NOMO-1 treated with DMSO at 0.1 percent for 48 hours (cell line): Measurements from ENCODE around the gene MYPN.
A peak's percentile ranks its signal among the peaks of the same experiment; 100 is the strongest.
"Not testable (repeated sequence)": the region's sequence is repeated elsewhere in the genome, so short reads cannot be mapped to it uniquely, and the experiment has no call there.

Source experiments
- DNase-seq: peaks from one replicate; lab custom pipeline; 2025; ENCODE audit not compliant: unreplicated experiment; lab: John Stamatoyannopoulos, UW

Gene MYPN

GRCh38 chr10:68132391-68132790, 23.1 kb downstream of the MYPN start:
- DNase-seq: no peak

DNA sequence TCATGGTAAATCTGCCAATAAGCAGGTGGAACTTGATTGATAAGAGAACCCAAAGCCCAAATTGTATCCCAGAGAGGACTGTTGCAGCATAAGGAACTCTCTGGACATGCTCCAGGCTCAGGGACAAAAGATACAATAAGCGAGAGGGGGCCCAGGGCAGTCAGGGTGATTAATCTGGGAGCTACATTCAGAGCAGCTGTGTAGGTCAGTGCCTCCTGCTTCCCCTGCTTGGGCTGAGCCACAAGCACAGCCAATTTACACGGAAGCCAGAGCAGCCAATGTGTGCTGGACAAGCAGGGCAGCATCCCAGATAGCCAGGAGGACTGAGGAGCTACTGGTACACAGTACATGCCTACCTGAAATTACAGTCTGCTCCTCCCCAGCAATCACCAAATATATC, 24.2 kb downstream of the MYPN start:
- no peak for DNase-seq

DNA sequence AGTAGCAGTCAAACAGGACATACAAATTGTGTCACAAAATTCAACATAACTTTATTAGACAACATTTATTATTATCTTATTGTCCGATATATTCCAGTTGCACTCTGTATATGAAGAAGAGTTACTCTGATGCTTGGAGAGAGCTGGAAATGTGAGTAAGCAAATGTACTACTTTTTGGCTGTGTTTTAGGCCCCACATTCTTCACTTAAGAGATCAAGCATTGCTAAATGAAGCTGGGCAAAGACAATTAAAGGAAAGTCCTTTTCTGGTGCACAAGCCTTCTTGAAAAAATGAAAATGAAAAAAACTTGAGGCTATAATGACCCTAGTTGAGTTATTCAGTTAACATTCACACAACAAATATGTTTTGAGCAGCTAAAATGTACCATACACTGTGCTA, 26.1 kb downstream of the MYPN start:
- no peak for DNase-seq

DNA sequence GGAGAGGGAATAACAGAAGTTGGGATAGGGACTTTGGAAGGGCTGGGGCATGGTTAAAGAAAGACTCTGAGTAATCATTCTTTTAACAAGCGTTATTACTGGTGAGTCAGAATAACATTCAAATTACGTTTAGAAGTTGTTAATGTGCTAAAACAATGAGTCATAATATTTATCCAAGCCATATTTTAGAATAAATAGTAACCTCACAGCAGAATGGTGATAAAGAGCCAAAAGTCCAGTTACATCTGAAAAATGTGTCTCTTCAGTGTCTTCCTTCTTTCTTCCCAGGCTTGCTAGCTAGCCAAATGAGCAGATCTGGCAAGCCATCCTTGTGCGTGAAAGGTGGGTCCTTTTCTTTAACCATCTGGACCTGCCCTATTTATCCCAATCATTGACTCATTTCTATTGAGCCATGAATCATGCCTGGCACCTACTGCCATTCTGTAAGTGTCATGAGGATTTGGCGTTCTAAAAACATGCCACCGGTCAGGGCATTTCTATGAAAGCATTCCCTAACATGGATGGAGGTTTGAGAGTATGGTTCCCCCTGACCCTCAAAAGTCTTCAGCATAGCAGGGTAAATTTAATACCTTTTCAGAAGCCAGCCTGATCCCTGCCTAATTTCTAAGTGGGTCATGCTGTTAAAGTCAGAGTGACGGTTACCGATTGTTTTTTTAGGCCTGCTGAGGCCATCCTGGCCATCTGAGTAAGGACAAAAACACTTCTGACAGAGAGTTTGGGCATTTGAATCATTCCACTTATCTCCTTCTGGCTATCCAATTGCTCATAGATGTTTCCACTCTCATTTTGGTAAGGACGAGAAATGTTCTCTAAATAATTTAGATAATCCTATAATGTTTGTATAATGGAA, 26.9 kb downstream of the MYPN start:
- DNase-seq: no peak

DNA sequence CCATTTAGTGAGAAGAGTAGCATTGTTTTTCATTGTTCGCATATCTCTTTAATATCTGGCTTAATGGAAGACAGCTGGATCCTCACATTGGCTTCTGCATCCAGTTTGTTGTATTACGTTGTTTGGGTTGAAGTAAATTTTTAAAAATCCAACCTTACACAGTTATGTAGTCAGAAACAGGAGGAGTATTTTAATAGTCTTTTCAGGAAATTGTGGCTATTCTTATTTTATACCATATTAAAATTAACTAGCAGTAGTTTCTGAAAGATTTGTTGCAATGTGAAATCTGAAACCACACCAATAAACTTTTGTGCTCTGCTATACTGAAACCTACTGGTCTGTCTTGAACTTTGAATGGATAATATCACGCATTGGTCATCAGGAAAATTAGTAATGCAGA, 27.9 kb downstream of the MYPN start:
- DNase-seq: no peak

DNA sequence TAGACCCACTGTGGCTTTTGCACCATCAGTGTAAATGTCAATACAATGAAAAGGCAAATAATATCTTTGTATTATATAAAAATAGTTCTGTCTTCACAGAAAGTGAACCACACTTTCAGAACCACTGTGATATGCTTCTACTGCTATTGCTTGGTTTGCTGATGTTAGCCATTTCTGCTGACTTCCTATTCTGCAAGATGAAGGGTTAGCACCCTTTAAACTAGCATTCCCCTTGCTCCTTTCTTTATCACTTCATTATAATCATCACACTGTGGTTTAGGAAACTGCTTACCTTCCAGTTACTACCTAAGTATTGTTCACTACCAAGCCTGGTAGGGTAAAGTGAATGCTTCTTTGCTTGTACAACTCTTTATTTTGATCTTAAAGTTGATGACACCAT, 29.2 kb downstream of the MYPN start:
- no peak for DNase-seq

- DNase-seq: no peak
Measured at GRCh38 chr10:68139448-68140272, 30.4 kb downstream of the MYPN start.

- DNase-seq: no peak
Measured at GRCh38 chr10:68142761-68143160, 33.5 kb downstream of the MYPN start.

DNA sequence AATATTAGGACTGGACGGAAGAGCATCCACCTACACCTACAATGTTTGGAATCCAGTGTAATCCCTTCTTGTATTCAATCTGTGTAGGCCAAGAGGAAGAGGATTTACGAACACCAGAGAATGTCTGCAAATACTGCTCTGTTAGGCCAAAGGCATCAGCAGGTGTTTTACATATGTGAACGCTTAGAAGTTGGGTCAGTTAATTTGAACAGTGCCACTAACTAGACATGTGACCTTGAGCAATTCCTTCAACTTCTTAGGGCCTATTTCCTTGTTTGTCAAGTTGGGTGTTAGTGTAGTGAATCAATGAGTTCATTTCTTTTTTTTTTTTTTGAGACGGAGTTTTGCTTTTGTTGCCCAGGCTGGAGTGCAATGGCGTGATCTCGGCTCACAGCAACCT, 35.4 kb downstream of the MYPN start:
- no peak for DNase-seq

GRCh38 chr10:68145705-68146104, 36.4 kb downstream of the MYPN start:
- DNase-seq: no peak

GRCh38 chr10:68146133-68146532, 36.8 kb downstream of the MYPN start:
- DNase-seq: no peak

- DNase-seq: no peak
Measured at GRCh38 chr10:68151453-68151852, 42.2 kb downstream of the MYPN start.

DNA sequence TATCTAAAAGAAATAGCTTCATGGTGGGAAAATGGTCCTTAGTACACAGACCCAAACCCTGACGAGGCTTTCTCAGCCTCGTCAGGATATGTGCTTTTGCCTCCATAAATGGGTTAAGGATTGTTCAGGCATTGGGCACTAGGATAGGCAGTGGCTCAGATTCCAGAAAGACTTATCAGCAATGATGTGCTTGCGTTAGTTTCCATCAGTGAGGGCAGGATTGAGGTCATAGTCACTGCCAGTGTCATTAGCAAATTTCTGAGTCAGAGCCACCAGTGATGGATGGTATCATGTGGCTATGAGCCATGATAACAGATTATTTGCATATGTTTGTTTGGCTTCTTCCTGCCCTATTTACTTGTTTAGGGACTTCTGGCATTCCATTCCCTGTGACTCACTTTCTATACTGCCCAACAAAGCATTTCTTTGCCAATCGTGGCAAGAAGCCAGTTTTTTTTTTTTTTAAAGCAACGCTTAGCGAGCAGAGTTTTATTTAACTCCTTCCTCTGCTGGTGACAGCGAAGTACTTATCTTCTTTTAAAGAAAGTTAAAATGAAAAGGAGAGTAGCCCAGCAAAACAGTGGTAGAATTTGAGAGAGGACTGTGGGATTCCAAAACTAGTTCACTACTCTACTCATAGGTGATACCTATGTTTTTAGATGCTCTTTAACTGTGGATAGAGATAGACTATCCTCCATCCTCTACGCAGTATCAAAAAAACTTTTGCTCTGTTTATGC, 44.4 kb downstream of the MYPN start:
- no peak for DNase-seq

DNA sequence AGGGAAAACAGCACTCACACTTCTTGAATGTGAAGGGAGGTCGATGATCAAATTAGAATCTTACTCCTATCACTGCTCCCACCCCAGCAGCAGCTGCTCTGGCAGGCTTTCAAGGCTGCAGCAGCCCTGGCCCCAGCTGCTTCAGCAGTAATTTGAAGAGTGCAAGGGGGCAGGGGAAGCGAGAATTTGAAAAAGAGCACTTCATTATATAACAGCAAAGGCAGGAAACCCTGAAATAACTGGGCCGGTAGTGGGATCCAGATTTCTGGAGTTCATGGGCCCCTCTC, 44.9 kb downstream of the MYPN start:
- no peak for DNase-seq

- DNase-seq: no peak
Measured at GRCh38 chr10:68155615-68156210, 46.4 kb downstream of the MYPN start.

- DNase-seq: peak; percentile 52
Measured at GRCh38 chr10:68156373-68157185, 47.3 kb downstream of the MYPN start.

GRCh38 chr10:68157522-68157921, 48.2 kb downstream of the MYPN start:
- not testable (repeated sequence) for DNase-seq

- DNase-seq: no peak
Measured at GRCh38 chr10:68158031-68158430, 48.7 kb downstream of the MYPN start.

DNA sequence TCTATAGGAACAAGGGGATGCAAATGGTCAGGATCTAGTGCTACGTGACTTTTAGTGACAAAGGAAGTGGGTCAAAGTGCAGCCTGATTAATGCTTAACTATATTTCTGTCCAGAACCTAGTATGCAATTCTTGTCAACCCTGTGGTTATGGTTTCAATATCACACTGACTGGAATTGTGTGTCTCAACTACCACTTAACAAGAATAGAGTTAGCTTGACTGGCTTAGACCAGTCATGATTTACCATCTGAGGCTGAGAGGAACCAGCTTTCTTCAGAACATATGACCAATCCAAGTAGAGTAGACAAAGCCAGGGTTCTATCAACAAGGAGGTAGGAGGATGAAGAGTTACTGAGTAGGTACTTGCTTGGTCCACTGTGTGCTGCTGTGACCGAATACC, 54.4 kb downstream of the MYPN start:
- DNase-seq: no peak

GRCh38 chr10:68165643-68166042, 56.4 kb downstream of the MYPN start:
- no peak for DNase-seq
